Adrenal gland (tissue), 5 donors: ENCODE data around the gene SPA17.
A peak's percentile ranks its signal among the peaks of the same experiment; 100 is the strongest.

Experiments
- POLR2A ChIP-seq, 2 donors: fragments of 450-650 bp; IDR thresholded peaks; one replicate each; pipeline ENCODE4 v1.6.1; 2017; ENCODE audit warnings: antibody characterized with exemption in 2 of 2, mild to moderate bottlenecking in 2 of 2, moderate library complexity in 1 of 2
- TF ChIP-seq, protein P1 (sequence below), 6 experiments: fragments of 450-650 bp in 4 of 6; fragments of 200-600 bp in 2 of 6; sonication (generic) in 1 of 6; IDR thresholded peaks; 1 replicate in 5 of 6; 2 replicates in 1 of 6; pipeline versions ENCODE4 v1.5.1 to v1.8.0; 2016 to 2021; ENCODE audit warnings: antibody characterized with exemption in 6 of 6, mild to moderate bottlenecking in 2 of 6, moderate library complexity in 1 of 6
- donor health status: DM: no; HTN: no; CAD: no.

DNA sequence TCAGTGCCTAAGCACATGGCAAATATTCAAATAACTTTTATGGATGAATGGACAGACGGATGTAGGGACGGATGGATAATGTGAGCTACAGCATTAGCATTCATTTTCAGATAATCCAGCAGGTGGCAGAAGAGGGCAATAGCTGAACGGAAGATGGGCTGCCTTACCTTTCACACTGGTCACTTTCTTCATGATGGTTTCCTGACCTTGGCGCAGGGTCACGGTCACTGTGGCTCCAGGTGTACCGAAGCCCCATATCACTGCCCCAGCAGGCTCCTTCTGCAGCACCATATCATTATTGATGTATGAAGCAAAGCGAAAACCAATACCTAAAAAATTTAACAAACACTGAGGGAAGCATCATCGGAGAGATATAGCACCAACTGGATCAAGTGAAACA, 4.5 kb upstream of the SPA17 start:
- TF ChIP-seq, protein P1, sequence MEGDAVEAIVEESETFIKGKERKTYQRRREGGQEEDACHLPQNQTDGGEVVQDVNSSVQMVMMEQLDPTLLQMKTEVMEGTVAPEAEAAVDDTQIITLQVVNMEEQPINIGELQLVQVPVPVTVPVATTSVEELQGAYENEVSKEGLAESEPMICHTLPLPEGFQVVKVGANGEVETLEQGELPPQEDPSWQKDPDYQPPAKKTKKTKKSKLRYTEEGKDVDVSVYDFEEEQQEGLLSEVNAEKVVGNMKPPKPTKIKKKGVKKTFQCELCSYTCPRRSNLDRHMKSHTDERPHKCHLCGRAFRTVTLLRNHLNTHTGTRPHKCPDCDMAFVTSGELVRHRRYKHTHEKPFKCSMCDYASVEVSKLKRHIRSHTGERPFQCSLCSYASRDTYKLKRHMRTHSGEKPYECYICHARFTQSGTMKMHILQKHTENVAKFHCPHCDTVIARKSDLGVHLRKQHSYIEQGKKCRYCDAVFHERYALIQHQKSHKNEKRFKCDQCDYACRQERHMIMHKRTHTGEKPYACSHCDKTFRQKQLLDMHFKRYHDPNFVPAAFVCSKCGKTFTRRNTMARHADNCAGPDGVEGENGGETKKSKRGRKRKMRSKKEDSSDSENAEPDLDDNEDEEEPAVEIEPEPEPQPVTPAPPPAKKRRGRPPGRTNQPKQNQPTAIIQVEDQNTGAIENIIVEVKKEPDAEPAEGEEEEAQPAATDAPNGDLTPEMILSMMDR (IDR thresholded peaks at IDR 0.05) = peak; percentile 48 to 89 (median 84)
- no peak for TF ChIP-seq POLR2A (IDR thresholded peaks at IDR 0.05)
